H9 (cell line): Measurements from ENCODE around the gene SYT17. TPM values are rescaled to one million over a fixed set of nuclear protein-coding genes. Genes with fewer than 3 reads are reported as not detected.

Experiments used
- DNase-seq: peaks from one replicate; pipeline ENCODE4 v3.0.0-alpha.2; 2017
- H2AFZ ChIP-seq: one replicate; pipeline ENCODE4 v1.6.1; 2013; ENCODE audit warnings: mild to moderate bottlenecking, low read length, control low read depth, moderate library complexity
- H2AK5ac ChIP-seq: 2 replicates; pipeline ENCODE4 v1.6.1; 2013; ENCODE audit warnings: low read length, control low read depth, mixed read lengths; ENCODE audit not compliant: insufficient read length
- H2BK120ac ChIP-seq: one replicate; pipeline ENCODE4 v1.6.1; 2013; ENCODE audit warnings: low read depth, mild to moderate bottlenecking, low read length, control low read depth, inconsistent platforms; ENCODE audit not compliant: poor library complexity, severe bottlenecking
- H2BK12ac ChIP-seq: 2 replicates; pipeline ENCODE4 v1.6.1; 2013; ENCODE audit warnings: low read length, control low read depth, mixed read lengths, low read depth; ENCODE audit not compliant: insufficient read length
- H2BK15ac ChIP-seq: 2 replicates; pipeline ENCODE4 v1.6.1; 2013; ENCODE audit warnings: low read depth, low read length, control low read depth
- H2BK20ac ChIP-seq: one replicate; pipeline ENCODE4 v1.6.1; 2013; ENCODE audit warnings: low read depth, mild to moderate bottlenecking, low read length, control low read depth, inconsistent platforms; ENCODE audit not compliant: poor library complexity, severe bottlenecking
- H2BK5ac ChIP-seq: 2 replicates; pipeline ENCODE4 v1.6.1; 2013; ENCODE audit warnings: low read length, control low read depth, mixed read lengths; ENCODE audit not compliant: insufficient read length
- H3K14ac ChIP-seq: 2 replicates; pipeline ENCODE4 v1.6.1; 2013; ENCODE audit warnings: low read length, control low read depth; ENCODE audit not compliant: insufficient read depth
- H3K18ac ChIP-seq: 2 replicates; pipeline ENCODE4 v1.6.1; 2013; ENCODE audit warnings: low read depth, mild to moderate bottlenecking, mixed read lengths, low read length, control low read depth; ENCODE audit not compliant: insufficient read length
- H3K23ac ChIP-seq: 2 replicates; pipeline ENCODE4 v1.6.1; 2013; ENCODE audit warnings: low read length, control low read depth, mixed read lengths, low read depth; ENCODE audit not compliant: insufficient read length
- H3K23me2 ChIP-seq: 2 replicates; pipeline ENCODE4 v1.6.1; 2013; ENCODE audit warnings: low read depth, mild to moderate bottlenecking, mixed read lengths, low read length, control low read depth; ENCODE audit not compliant: insufficient read length, poor library complexity, severe bottlenecking
- H3K27ac ChIP-seq: 2 replicates; pipeline ENCODE4 v1.5.1; 2013; ENCODE audit warnings: low read length, control low read depth, mixed read lengths, low read depth; ENCODE audit not compliant: insufficient read length
- H3K27me3 ChIP-seq: 2 replicates; pipeline ENCODE4 v1.6.1; 2013; ENCODE audit warnings: low read length, control low read depth, inconsistent platforms; ENCODE audit not compliant: insufficient read depth
- H3K4ac ChIP-seq: 2 replicates; pipeline ENCODE4 v1.6.1; 2013; ENCODE audit warnings: low read depth, mild to moderate bottlenecking, control low read depth, inconsistent platforms, low read length, moderate library complexity
- H3K4me1 ChIP-seq: 2 replicates; pipeline ENCODE4 v1.6.1; 2013; ENCODE audit warnings: low read length, control low read depth, inconsistent platforms; ENCODE audit not compliant: insufficient read depth
- H3K4me2 ChIP-seq: 2 replicates; pipeline ENCODE4 v1.6.1; 2013; ENCODE audit warnings: low read length, control low read depth, mixed read lengths; ENCODE audit not compliant: insufficient read length, insufficient read depth
- H3K56ac ChIP-seq: 2 replicates; pipeline ENCODE4 v1.6.1; 2013; ENCODE audit warnings: low read depth, mild to moderate bottlenecking, mixed read lengths, low read length, control low read depth; ENCODE audit not compliant: insufficient read length
- H3K79me1 ChIP-seq: 2 replicates; pipeline ENCODE4 v1.6.1; 2013; ENCODE audit warnings: low read depth, mild to moderate bottlenecking, moderate library complexity, low read length, control low read depth, inconsistent platforms; ENCODE audit not compliant: insufficient read depth, poor library complexity, severe bottlenecking
- H3K79me2 ChIP-seq: 2 replicates; pipeline ENCODE4 v1.6.1; 2013; ENCODE audit warnings: low read length, control low read depth, inconsistent platforms; ENCODE audit not compliant: insufficient read depth
- H3K9ac ChIP-seq: 2 replicates; pipeline ENCODE4 v1.6.1; 2013; ENCODE audit warnings: low read length, control low read depth, mixed read lengths; ENCODE audit not compliant: insufficient read length; ENCODE audit errors: extremely low read depth
- H3K9me3 ChIP-seq: one replicate; pipeline ENCODE4 v1.6.1; 2013; ENCODE audit warnings: low read depth, low read length, inconsistent platforms; ENCODE audit not compliant: control insufficient read depth
- H3T11ph ChIP-seq: one replicate; pipeline ENCODE4 v1.6.1; 2013; ENCODE audit warnings: mild to moderate bottlenecking, low read length, control low read depth, inconsistent platforms
- H4K20me1 ChIP-seq: one replicate; pipeline ENCODE4 v1.6.1; 2013; ENCODE audit not compliant: control insufficient read depth, insufficient read length, insufficient read depth
- H4K5ac ChIP-seq: 2 replicates; pipeline ENCODE4 v1.6.1; 2013; ENCODE audit warnings: low read depth, mild to moderate bottlenecking, mixed read lengths, low read length, control low read depth; ENCODE audit not compliant: insufficient read length
- H4K8ac ChIP-seq: replicated peaks from 2 replicates; pipeline ENCODE4 v1.6.1; 2013; ENCODE audit warnings: low read length, control low read depth, mixed read lengths, low read depth; ENCODE audit not compliant: insufficient read length
- H4K91ac ChIP-seq: 2 replicates; pipeline ENCODE4 v1.6.1; 2013; ENCODE audit warnings: low read depth, mild to moderate bottlenecking, moderate library complexity, mixed read lengths, low read length, control low read depth; ENCODE audit not compliant: insufficient read length
- H3K27ac Mint-ChIP-seq, 3 experiments: 2 replicates in 2 of 3; 3 replicates in 1 of 3; pipeline ENCODE4 v1.8.0; 2020 to 2021; ENCODE audit warnings: mixed read lengths in 3 of 3, mild to moderate bottlenecking in 1 of 3, moderate library complexity in 1 of 3
- H3K27me3 Mint-ChIP-seq: 2 replicates; pipeline ENCODE4 v1.8.0; 2021; ENCODE audit warnings: low read depth, mild to moderate bottlenecking, moderate library complexity, mixed read lengths
- H3K36me3 Mint-ChIP-seq, 3 experiments: 2 replicates in 2 of 3; 3 replicates in 1 of 3; pipeline ENCODE4 v1.8.0; 2020 to 2021; ENCODE audit warnings: low read depth in 3 of 3, mixed read lengths in 3 of 3; ENCODE audit not compliant: insufficient read depth in 1 of 3
- H3K4me1 Mint-ChIP-seq, 2 experiments: 2 replicates each; pipeline ENCODE4 v1.8.0; 2020; ENCODE audit warnings: mixed read lengths in 2 of 2
- H3K4me3 Mint-ChIP-seq, 2 experiments: 2 replicates in 1 of 2; 3 replicates in 1 of 2; pipeline ENCODE4 v1.8.0; 2020 to 2021; ENCODE audit warnings: mild to moderate bottlenecking in 2 of 2, mixed read lengths in 2 of 2, moderate library complexity in 1 of 2
- H3K9me3 Mint-ChIP-seq, 2 experiments: 2 replicates in 1 of 2; 3 replicates in 1 of 2; pipeline ENCODE4 v1.8.0; 2020; ENCODE audit warnings: mild to moderate bottlenecking in 2 of 2, mixed read lengths in 2 of 2, moderate library complexity in 1 of 2
- WGBS: extraction: QIAGEN DNeasy Blood & Tissue Kit; methylation state at CpG from one replicate; pipeline ENCODE4 v1.1.7; 2013; ENCODE audit warnings: missing lambda C conversion rate, low lambda C conversion rate, mixed read lengths; ENCODE audit not compliant: insufficient read length; ENCODE audit errors: extremely low coverage; 5-methylcytosine and 5-hydroxymethylcytosine counted together
- total RNA-seq: library from RNA; stranded (reverse); gene quantifications from 2 replicates; pipeline ENCODE4 v1.2.1, GENCODE V29; 2021
- TF ChIP-seq, protein P1 (sequence below): fragments of 200-600 bp; sonication (generic); conservative IDR thresholded peaks from 3 replicates; pipeline ENCODE4 v1.8.0; 2021; ENCODE audit warnings: antibody characterized with exemption, mild to moderate bottlenecking

The SYT17 gene
- total RNA-seq, 1 experiment from 2014 or later = 3.0 TPM

DNA sequence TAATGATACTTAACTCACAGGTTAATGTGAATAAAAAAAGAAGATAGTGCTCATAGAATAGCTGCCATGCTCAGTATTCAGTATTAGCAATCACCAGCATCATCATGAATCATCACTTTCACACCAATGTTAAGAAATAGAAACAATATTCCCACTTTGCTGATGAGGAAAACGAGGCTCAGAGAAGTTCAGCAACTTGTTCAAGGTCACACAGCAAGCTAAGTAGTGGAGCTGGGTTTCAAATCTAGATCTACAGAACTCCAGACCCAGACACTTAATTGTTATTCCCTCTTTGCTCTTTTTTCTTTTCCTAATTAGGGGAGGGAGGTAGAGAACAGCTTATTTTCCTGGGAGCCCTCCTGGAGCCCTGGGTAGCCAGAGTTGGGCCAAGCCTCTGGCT is 140.4 kb downstream of the SYT17 start:
- Histone ChIP-seq H2BK5ac (no peak overlapping the region), H3K4ac (no peak overlapping the region), H3K23ac (no peak overlapping the region), H2AFZ (no peak overlapping the region), H3K27ac (no peak overlapping the region), H3K9me3 (peaks cover 7% of the 10 kb centered on the region), H3K4me1 (no peaks in the 10 kb centered on the region), H2BK15ac (no peak overlapping the region), H3K79me1 (no peaks in the 10 kb centered on the region), H3K27me3 (no peaks in the 10 kb centered on the region), H2BK20ac (no peak overlapping the region), H2BK120ac (no peak overlapping the region), H4K91ac (no peak overlapping the region), H3K9ac (no peak overlapping the region), H3K56ac (no peak overlapping the region), H3K14ac (no peak overlapping the region), H3K23me2 (no peaks in the 10 kb centered on the region), H3K4me2 (no peak overlapping the region), H4K8ac (no peak overlapping the region), H2BK12ac (no peak overlapping the region), H4K20me1 (no peaks in the 10 kb centered on the region), H2AK5ac (no peak overlapping the region), H3K79me2 (no peaks in the 10 kb centered on the region), H3K18ac (no peak overlapping the region), H4K5ac (no peak overlapping the region), H3T11ph (no peak overlapping the region)
- TF ChIP-seq, protein P1, sequence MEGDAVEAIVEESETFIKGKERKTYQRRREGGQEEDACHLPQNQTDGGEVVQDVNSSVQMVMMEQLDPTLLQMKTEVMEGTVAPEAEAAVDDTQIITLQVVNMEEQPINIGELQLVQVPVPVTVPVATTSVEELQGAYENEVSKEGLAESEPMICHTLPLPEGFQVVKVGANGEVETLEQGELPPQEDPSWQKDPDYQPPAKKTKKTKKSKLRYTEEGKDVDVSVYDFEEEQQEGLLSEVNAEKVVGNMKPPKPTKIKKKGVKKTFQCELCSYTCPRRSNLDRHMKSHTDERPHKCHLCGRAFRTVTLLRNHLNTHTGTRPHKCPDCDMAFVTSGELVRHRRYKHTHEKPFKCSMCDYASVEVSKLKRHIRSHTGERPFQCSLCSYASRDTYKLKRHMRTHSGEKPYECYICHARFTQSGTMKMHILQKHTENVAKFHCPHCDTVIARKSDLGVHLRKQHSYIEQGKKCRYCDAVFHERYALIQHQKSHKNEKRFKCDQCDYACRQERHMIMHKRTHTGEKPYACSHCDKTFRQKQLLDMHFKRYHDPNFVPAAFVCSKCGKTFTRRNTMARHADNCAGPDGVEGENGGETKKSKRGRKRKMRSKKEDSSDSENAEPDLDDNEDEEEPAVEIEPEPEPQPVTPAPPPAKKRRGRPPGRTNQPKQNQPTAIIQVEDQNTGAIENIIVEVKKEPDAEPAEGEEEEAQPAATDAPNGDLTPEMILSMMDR = no peak
- Mint-ChIP-seq H3K27me3 (no peaks in the 10 kb centered on the region; the same call in 1 of the 2 replicates), H3K9me3 (peaks cover 12% of the 10 kb centered on the region in 2 experiments), H3K36me3 (peaks cover 2 to 12% (median 9%) of the 10 kb centered on the region in 3 experiments; a peak in 6 of 7 replicates), H3K27ac (no peak overlapping the region), H3K4me3 (no peak overlapping the region), H3K4me1 (peaks cover 8 to 11% of the 10 kb centered on the region in 2 experiments)
- no peak for DNase-seq
- WGBS = no CpG with 5 or more reads among the region's 1 CpG
